GM18517 (cell line): ENCODE data around the gene CPLX4.
"Not testable (repeated sequence)": the region's sequence is repeated elsewhere in the genome, so short reads cannot be mapped to it uniquely, and the experiment has no call there.

Experiments used
- ATAC-seq: cut with Tn5 transposase; IDR thresholded peaks from one replicate; pipeline ENCODE4 v1.9.1; 2021; ENCODE audit warnings: mild to moderate bottlenecking, moderate library complexity; ENCODE audit not compliant: unreplicated experiment

Gene CPLX4

DNA sequence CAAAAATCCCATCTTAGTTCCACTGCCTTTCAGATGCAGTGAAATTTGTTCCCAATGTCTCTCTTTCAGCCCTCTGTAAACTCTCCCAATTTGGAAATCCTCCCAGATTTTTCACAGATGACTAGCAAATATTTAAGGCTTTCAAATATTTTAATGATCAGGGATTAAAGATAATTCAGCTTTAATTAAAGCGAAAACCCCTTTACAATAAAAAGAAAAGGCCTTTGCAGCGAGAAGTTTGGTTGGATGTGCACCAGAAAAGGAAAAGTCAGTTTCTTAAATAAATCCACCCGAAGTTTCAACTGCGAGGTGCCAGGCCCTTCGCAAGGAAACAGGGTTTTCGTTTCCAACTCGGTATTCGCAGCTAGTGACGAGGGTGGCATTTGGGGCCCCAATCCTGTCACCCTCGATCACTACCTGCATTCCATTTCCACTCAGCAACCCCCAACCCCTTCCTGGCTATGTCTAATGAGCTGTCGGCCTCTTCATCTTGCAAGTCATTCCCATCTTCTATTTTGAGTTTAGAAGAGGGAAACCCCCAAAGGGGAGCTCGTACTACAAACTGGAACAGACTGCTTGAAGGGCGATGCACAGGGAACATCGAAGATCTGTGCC, 46.7 kb downstream of the CPLX4 start:
- no peak for ATAC-seq

DNA sequence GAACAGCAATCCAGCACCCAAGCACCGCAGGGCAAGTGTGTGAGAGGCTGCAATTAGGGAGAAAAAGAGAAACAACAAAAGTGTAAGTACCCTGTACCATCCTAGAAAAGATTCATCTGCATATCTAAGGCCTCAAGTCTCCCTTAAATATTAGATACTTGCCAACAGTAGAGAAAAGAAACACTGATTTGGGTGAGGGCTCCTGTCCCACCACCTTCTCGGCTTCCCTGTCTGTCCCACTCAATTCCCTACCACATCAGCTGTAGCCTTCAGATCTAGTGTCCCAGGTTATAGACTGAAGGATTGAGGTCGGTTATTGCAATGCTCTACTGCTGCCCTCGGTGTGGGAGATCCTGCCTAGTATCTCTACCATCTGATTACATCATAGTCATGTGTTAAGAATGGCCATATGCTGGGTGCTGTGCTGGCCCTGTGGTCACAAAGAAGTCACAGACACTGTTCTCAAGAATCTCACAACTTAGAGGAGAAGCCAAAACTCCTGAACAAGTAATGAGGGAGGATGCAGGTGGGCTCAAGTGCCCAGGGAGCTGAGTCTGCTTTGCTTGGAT, 47.7 kb downstream of the CPLX4 start:
- no peak for ATAC-seq

DNA sequence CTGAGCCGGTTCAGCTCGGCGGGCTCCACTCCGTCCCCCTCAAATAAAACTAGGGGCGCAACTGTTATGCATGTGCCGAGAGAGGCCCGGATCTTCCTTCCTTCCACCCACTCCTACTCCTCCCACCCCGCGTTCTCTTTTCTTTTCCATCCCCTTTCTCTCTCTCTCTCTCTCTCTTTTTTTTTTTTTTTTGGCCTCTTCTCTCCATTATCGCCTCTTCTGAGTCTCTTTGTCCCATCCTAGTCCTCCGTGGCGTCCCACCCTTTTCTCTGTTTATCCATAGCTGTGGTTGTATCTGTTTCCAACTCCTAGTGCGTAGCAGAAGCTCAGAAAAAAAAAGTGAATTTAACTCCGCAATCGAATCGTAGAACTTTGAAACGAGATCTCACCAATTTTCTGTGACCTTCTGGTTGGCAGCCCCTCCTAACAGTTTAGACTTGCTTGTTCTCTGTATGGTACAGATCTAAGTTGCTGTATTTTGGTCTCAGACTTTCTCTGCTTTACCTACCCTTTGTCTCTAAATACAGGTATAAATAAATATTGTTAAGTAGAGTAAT, 48.8 kb downstream of the CPLX4 start:
- ATAC-seq = no peak

DNA sequence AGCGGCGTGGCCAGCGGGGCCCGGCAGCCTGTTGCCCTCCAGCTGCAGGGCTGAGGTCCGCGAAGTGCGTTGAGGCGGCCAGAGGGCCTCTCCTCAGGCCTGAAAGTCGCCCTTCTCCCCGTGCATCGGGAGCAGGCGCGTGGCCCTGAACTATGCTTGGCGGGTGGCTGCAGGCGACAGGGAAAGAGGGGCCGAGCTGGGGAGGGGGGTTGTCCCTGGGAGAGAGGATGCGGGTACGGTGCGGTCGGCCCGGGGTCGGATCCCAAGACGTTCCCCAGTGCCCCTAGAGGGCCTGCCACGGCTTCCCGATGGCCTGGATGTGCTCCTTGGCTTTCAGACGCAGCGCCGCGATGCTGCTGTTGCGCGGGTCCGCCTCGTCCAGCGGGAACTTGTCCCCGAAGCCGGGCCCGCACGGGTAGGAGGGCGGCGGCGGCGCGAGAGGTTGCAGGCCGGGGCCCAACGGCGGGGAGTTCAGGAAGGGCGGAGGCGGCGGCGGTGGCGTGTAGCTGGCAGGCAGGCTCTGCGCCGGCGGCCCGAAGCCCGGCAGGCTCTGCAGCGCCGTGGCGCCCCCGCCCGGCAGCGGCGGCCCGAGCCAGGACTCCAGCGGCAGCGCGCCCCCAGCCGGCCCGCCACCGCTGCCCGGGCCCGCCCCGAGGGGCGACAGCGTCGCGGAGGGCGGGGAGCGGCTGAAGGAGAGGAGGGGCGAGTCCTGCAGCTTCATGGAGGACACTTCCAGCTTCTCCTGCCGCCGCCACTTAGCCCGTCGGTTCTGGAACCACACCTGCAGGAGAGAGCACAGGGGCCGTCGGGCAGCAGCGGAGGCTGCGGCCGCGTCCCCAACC, 49.5 kb downstream of the CPLX4 start:
- ATAC-seq = no peak

DNA sequence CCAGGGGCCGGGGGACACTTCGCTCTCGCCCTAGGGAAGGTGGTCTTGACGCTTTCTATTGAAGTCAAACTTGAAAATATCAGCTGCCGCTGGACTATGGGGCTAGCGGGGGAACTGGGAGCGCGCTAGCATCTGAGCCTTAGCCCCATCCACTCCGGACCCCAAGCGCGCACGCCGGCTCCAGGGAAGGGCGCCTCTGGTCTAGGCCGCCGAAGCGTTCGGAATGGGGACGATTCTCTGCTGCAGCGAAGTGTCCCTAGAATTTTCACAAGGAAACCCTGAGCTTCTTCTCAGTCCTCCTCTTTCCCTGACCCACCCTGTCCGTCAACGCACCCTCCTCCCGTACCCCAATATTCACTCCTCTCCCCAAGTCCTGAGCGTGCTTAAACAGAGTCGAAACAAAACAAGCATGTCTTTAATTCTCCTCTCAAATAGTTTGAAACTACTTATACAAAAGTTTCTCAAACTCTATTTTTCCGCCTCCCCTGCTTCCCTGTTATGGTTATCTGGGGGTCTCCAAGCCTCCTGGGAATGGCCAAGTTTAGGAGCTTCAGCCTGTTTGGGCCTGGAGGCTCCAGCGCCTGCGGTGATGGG, 50.2 kb downstream of the CPLX4 start:
- no peak for ATAC-seq

DNA sequence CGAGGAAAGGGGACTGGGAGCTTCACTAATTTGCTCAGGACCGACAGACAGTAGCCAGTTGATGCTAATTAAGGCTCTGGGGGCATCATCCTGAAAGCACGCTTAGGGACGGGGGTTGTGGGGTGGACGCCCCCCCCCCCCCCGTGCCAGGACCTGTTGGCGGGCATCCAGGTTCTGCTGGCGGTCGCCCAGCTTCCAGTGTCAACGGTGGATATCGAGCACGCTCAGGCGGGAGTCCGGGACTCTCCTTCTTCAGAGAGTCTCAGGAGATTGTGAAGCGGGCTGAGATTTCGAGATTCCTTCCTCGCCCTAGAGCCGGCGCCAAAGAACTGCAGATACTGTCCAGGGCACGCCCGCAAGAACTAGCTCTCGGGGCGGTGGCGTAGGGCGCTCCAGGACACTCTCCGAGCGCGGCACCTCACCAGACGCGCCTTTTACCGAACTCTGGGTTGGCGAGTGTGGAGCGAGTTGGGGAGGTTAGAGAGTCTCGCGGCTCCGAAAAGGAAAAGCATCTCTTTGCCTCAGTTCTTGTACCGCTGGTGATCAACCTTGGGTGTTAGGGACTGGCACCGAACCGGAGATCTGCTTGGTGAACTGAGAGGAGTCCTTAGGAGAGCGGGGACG, 50.8 kb downstream of the CPLX4 start:
- ATAC-seq = no peak

DNA sequence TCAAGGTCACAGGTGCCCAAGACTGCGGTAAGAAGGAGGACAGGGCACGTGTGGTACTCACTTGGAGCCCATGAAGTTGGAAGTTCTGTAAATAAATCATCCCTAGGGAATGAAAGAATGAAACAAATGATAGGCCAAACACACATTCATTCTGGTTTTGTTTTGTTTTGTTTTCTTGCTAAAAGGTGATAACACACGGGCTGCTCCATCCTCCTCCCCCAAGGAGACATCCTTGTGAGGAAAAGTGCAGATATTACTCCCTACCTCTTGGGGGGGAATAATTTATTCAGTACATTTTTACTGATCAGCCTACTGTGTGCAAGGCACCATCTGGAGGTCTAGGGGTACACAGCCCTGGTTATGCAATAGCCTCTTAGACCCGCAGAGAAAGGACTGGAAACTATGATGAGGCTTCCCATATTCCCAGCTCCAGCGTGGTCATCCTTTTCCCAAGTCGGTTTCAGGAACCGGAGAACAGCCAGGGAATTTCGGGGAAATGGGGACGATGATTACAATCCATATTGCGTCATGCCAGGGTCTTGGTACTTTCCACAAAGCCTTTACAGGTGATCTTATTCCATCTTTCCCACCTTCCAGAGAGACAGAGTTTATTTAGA, 51.5 kb downstream of the CPLX4 start:
- no peak for ATAC-seq

DNA sequence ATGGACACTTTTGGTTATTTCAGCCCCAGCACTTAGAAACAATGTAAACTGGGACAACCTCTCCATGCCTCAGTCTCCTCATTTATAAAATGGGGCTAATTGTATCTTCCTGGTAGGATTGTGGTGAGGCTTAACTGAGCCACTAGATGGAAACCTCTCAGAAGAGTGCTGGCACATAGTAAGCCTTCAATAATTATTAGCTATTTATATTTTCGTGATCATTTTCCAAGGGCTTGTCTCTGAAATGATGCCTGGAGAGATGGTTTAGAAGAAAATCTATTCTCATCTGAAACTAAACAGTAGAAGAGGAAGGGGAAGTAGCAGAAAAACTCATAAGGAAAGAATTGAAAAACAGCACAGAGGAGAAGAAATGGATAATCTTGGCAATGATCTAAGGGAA, 52.0 kb downstream of the CPLX4 start:
- no peak for ATAC-seq

DNA sequence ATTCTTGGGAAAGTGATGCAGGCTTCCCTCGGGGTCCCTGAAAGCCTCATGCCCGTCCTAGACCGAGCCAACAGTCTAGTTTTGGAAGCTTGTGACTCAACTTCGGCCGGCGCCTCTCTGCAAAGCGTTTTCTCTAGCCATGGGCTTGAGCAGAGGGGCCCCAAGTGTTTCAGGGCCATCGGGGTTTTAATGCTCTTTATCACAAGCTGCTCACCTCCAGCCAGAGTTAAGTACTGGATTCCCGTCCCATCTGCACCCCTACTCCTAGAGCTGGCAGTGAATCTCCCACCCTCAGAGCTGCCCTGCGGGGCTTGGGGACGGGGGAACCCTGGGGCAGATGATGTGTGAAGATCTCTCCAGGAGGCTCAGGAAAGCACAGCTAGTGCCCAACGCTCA, 52.5 kb downstream of the CPLX4 start:
- ATAC-seq = no peak

DNA sequence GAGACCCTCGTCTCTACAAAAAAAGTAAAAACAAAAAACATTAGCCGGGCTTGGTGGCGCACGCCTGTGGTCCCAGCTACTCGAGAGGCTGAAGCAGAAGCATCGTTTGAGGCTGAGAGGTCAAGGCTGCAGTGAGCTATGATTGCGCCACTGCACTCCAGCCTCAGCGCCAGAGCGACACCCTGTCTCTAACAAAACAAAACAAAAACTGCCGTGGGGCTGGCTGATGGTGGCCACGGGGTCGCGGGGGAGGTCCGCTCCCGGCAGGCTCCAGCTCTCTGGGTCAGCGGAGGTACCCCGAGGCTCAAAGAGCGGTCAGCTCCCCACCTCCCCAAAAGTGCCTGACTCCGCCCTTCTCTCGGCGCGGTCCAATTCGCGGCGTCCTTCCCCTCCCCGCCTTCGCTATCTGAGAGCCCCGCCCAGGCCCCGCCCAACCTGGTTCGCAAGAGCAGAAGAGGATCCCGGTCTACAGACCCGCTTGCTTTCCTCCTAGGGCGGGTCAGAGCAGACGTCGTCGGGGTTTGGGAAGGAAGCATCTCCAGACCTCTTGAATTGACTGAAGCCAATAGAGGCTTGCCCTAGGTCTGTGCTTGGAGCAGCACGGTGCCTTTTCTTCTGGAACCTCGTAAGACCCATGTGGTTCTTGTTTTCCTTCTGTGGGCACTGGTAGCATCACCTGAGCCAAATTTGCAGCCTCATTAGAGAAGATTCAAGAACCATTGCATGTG, 53.0 kb downstream of the CPLX4 start:
- ATAC-seq = no peak

DNA sequence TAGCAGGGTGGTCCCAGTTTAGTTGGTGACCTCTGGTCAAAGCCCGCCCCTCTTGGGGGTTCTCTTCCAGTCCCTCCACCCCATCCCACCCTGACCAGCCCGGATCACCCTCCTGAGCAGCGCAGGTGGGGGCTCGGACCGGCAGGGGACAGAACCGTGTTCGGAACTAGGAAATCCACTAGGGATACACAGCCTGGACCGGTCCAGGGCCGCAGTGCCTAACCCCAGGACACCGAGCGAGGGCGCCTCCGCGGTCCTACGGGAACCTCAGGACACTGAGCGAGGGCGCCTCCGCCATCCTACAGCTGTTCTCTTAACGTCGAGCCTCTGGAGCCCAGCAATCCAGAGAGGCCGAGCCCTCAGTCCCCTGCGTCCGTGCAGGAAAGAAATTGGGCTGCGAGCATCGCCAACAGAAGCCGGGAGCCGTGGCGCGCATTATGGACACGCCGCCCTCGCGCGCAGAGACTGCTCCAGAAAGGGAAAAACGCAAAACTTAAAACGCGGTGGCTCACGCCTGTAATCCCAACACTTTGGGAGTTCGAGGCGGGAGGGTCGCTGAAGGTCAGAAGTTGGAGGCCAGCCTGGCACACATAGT, 53.7 kb downstream of the CPLX4 start:
- no peak for ATAC-seq

DNA sequence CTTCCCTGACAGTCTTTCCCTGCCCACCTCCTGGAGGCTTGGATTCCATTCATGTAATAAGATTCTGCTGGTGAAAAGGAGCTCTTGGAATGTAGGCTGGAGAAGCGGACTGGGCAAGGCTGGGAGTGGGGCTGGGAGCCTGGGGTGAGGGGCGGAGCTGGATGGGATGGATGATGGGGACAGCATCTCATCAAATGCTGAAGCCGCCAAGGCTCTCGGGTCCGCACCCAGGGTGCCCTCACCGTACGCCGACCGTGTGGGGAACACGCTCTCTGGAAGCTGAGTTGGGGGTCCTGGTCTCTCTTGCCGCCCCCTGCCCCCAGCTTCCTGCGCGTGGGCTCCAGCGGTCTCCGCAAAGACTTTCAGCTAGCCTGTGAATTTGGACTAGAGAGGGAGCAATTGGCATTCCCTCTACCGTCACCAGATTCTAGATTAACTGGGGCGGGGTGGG, 54.3 kb downstream of the CPLX4 start:
- no peak for ATAC-seq

DNA sequence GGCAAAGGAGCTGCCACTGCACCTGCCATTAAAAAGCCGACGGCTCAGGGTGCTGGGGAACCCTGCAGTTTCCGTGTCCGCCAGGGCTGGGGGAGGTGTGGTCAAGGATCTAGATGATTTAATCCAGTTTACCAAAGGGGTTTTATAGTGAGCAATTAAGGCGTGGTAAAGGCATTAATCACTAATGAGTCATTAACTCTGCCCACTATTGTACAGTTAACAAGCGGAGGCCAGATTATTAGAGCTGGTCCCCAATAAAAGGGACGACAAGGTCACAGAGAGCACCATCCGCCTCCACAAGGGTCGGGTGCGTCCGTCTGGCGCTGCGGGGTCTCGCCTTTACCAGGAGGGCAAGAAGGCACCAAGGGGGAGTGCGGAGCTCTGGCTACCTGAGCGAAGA, 54.8 kb downstream of the CPLX4 start:
- ATAC-seq = no peak

DNA sequence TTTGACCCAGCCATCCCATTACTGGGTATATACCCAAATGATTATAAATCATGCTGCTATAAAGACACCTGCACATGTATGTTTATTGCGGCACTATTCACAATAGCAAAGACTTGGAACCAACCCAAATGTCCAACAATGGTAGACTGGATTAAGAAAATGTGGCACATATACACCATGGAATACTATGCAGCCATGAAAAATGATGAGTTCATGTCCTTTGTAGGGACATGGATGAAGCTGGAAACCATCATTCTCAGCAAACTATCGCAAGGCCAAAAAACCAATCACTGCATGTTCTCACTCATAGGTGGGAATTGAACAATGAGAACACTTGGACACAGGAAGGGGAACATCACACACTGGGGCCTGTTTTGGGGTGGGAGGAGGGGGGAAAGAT, 56.2 kb downstream of the CPLX4 start:
- not testable (repeated sequence) for ATAC-seq

DNA sequence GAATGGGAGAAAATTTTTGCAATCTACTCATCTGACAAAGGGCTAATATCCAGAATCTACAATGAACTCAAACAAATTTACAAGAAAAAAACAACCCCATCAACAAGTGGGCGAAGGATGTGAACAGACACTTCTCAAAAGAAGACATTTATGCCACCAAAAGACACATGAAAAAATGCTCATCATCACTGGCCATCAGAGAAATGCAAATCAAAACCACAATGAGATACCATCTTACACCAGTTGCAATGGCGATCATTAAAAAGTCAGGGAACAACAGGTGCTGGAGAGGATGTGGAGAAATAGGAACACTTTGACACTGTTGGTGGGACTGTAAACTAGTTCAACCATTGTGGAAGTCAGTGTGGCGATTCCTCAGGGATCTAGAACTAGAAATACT, 56.6 kb downstream of the CPLX4 start:
- ATAC-seq = not testable (repeated sequence)

DNA sequence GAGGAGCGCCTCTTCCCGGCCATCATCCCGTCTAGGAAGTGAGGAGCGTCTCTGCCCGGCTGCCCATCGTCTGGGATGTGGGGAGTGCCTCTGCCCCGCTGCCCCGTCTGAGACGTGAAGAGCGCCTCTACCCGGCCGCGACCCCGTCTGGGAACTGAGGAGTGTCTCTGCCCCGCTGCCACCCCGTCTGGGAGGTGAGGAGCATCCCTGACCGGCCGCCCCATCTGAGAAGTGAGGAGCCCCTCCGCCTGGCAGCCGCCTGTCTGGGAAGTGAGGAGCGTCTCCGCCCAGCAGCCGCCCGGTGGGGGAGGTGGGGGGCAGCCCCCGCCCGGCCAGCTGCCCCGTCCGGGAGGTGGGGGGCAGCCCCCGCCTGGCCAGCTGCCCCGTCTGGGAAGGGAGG, 63.0 kb downstream of the CPLX4 start:
- not testable (repeated sequence) for ATAC-seq

DNA sequence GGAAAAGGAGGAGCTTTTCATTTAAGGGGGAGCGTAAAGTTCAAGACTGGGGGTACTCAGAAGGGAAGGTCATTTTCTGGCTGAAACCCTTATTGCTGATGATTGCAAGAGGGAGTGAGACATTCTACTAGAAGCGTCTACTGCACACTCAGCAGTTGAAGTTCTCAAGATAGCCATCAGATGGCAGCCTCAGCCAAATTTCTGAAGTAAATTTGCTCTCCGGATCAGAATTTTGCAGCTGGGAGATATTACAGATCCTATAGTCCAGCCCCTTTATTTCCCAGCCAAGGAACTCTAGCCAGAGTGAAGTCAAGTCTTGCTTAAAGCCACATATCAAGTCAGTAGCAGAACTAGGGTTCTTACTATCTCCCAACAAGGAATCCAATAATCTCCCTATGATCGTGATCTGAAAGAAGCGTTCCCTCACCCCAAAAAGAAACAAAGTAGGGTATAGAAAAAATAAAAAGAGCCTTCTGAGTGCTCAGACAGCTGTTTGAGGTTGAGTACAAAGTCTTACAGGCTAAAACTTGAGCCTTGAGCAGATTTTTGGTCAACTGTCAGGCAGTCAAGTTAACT, 69.2 kb downstream of the CPLX4 start:
- ATAC-seq = no peak

DNA sequence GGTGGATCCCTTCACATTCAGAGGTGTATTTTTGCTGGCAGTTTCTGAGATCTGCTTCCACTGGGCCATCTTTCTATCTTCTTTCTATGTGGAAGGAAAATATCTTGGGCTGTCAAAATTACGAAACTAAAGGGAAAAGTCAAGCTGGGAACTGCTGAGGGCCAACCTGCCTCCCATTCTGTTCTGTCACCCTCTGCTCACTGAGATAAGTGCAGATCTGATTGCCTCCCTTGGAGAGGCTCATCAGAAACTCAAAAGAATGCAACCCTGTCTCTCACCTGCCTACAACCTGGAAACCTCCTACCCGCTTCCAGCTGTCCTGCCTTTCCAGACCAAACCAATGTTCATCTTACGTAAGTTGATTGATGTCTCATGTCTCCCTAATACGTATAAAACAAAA, 71.7 kb downstream of the CPLX4 start:
- ATAC-seq = no peak
